Inferior parietal cortex (tissue), 1 donor: ENCODE results near the gene BBX.
"Not testable (repeated sequence)": the region's sequence is repeated elsewhere in the genome, so short reads cannot be mapped to it uniquely, and the experiment has no call there.

Experiments
- DNase-seq: peaks from one replicate; pipeline ENCODE4 v3.0.0-alpha.2; 2016; ENCODE audit errors: extremely low spot score

Gene BBX

DNA sequence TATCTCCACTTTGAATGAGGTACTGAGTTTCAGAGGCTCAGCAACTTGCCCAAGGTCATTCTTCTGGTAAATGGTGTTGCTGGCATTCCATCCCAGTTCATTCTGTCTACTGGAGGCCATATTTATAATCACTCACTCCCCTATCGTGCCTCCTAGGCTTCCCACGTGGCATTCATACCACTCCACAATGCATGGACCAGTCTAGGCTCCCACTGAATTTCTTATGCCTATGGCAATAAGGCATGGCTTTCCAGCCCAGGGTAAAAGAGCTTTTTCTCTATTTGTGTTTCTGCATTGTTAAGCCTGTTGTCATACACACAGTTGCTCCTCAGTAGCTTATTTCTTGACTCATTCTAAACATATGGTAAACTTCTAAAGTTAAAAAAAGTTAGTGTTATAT lies 19.9 kb downstream of the BBX start:
- DNase-seq: no peak

GRCh38 chr3:107543666-107544065 lies 20.9 kb downstream of the BBX start:
- DNase-seq: peak; percentile 68

DNA sequence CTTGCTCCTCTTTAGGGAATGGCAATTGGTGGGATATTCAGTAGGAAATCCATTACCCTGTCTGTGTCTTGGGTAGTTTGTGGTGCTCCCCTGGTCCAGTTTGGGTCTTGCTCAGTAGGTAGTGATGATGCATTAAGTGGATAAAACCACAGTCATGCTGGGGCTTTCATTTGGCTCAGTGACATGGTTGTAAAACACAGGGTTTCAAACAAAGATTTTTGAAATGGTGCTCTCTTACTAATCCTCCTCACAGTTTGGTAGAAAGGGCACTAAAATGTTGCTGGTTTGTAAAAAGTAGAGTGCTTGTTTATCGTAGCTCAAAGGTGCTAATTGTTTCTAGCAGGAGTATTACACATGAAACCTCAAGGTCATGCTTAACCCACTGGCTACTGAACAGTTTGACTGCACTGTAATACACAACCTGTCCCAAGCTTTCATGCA lies 22.9 kb downstream of the BBX start:
- no peak for DNase-seq

GRCh38 chr3:107548601-107549000 lies 25.8 kb downstream of the BBX start:
- DNase-seq: no peak

- no peak for DNase-seq
These were observed 32.6 kb downstream of the BBX start for GRCh38 chr3:107555359-107555758.

DNA sequence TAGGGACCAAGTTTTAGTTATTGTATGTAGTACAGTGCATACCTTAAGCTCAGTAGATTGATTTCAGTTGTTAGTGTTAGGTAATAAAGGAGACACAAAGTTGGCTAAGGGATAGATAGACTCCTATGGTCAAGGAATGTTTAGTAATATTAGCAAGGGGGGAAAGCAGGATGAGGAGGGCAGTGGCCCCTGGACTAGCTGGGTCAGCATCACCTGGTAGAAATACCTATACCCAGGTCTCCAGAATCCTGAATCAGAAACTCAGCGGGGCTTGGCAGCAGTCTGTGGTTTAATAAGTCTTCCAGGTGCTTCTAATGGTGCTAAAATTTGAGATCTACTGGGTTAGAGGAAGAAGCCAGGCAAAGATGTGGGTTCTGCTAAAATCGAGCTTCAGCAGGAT lies 35.0 kb downstream of the BBX start:
- no peak for DNase-seq

DNA sequence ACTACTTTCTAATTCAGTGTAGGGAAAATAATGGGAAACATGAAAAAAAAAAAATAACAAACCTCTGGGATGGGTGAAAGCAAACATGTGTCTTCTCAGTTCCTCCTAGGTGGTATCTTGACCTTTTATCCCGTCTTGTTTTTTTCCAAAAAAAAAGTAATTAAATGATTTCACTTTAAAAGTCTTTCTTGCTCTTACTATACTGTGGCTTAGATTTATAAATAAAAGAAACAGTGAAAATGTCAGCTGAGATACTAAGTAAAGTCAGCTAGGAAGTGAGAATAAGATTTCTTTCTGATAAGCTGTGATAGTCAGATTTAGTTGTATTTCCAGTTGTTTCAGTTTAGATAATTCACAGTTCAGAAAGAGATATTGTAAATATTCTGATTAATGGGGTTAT lies 37.4 kb downstream of the BBX start:
- no peak for DNase-seq

GRCh38 chr3:107561980-107562379 lies 39.2 kb downstream of the BBX start:
- DNase-seq: no peak

GRCh38 chr3:107562969-107563529 lies 40.3 kb downstream of the BBX start:
- DNase-seq: no peak

DNA sequence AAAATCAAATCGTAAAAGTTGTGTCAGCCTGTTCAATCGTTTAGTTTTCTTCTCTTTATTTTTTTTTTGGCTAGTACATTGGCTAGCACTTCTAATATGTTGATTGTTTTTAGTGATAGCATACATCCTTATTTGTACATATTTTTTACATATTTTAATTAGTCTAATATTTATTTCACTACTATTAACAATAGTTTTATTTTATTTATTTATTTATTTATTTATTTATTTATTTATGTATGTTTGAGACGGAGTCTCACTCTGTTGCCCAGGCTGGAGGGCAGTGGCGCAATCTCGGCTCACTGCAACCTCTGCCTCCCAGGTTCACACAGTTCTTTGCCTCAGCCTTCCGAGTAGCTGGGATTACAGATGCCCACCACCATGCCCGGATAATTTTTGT lies 42.5 kb downstream of the BBX start:
- DNase-seq: not testable (repeated sequence)

GRCh38 chr3:107571089-107571488 lies 48.3 kb downstream of the BBX start:
- not testable (repeated sequence) for DNase-seq

- not testable (repeated sequence) for DNase-seq
These were observed 48.7 kb downstream of the BBX start for GRCh38 chr3:107571492-107571891.

- peak; percentile 64 for DNase-seq
These were observed 51.9 kb downstream of the BBX start for GRCh38 chr3:107574650-107575049.

DNA sequence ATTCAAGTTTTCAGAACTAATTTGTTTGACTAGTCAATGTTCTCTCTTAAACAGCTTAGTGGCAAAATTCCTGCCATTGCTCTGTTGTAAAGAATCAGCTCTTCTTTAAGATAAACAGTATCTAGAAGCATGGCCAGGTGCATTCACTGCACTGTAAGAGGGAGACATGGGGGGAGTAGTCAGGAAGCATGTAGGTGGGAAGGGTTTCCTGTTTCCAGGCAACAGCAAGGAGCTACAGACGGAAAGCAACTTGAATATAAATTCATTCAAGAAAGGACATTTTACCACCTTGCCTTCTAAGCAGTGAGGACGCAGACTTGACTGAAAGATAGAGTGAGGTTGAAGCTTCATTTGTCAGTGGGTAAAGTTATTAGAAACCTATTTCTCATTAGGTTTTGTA lies 55.3 kb downstream of the BBX start:
- DNase-seq: no peak

- no peak for DNase-seq
These were observed 55.8 kb downstream of the BBX start for GRCh38 chr3:107578523-107578922.

- DNase-seq: no peak
These were observed 56.6 kb downstream of the BBX start for GRCh38 chr3:107579371-107579770.

DNA sequence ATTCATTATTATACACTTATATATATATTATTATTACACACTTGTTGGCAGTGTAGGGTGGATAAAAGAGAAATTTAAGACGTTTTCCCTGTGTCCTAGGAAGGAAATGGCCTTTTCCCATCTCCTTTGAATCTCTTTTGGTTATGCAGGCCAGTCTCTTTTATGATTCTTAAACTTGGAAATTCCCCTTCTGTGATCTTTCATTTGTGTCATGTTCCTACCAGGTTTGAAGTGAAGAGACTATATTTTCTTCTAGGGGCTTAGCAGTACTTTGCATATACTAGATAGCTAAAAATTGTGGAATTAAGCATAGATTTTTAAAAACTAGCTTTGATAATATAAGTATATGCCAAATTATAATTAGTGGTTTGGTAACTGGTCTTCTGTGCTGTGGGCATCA lies 58.5 kb downstream of the BBX start:
- DNase-seq: no peak

DNA sequence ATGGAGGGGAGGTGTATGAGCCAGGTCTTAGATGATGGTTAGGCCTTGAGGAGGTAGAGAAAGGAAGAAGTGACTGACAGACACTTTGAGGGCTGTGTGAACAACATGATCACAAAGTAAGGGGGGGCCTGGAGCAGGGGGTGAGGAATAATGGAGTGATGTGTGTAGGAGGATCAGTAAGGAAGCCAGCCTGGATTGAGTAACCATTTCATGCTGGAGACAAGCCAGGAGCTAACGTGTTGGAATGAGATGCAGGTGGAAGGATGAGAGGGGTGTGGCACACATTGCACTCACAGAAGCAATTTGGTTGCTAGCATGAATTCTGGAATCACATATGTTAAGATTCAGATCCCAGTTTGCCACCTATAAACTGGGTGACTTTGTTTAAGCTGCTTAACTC lies 65.5 kb downstream of the BBX start:
- DNase-seq: no peak

DNA sequence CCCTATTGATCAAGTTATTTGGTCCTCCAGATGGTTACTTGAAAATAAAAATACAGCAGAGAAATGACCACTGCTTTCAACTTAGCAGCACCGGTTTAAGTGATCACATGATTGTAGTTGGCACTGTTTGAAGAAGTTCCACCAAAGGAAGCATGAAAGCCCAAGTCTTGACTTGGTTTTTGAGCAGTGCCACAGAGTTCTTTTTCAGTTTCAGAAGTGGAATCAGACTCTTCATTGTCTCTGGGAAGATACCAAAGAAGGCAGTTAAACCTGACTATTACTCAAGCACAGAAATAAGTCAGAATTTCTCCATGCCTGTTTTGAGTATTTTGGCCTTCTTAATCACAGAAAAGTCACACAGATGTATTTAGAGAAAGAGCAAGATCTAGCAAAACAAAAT lies 66.7 kb downstream of the BBX start:
- no peak for DNase-seq

- DNase-seq: no peak
These were observed 68.0 kb downstream of the BBX start for GRCh38 chr3:107590786-107591185.

- DNase-seq: no peak
These were observed 69.3 kb downstream of the BBX start for GRCh38 chr3:107592073-107592472.

- DNase-seq: no peak
These were observed 72.1 kb downstream of the BBX start for GRCh38 chr3:107594870-107595269.

- DNase-seq: no peak
These were observed 73.9 kb downstream of the BBX start for GRCh38 chr3:107596639-107597038.
